ENCODE results near the gene ZSCAN21.

ZSCAN21 gene

DNA sequence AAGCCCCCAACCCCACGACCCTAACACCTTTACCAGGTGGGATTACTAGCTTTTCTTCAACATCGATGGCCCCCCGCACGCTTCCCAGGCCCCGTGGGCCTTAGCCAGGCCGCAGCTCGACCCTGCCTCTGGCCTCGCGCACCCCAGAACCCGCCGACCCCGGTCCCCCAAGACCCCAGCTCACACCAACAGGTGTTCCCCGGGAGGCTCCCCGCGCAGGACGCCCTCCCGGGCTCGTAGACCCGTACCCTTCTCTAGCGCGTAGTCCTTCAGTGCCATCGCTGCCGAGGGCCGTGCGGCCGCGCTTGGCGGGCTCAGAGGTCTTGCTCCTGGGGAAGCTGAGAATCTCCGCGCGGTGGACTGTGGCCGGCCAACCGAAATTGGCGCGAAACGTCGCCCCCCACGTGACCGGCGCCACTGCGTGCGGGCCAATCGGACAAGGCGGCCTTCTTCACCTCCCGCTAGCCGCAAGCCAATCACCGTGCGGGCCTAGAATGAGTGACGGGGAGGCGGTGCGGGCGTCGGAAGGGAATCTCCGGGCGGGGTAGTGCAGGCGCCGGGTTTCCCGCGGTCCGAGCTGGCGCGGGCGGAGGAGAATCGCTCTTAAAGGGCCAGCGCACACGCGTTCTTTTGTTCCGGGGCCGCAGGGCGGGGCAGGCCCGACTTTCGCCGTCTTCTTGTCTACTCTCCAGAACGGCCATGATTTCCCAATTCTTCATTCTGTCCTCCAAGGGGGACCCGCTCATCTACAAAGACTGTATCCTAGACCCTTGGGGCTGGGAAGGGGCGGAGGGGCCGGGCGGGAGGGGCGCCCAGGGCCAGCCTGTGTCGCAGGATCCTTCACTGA is 51.7 kb downstream of the ZSCAN21 start, which contains the start of the genes AP4M1 and MCM7:
TSS of gene AP4M1 (plus strand) at position 628 of the 847 bp plus-strand sequence. CDS start at position 700, 72 bp downstream.
TSS of gene MCM7 (minus strand) at position 382 of the 847 bp plus-strand sequence. CDS start at position 279, 103 bp downstream.
- DNase-seq: peak; percentile 94 to 97

DNA sequence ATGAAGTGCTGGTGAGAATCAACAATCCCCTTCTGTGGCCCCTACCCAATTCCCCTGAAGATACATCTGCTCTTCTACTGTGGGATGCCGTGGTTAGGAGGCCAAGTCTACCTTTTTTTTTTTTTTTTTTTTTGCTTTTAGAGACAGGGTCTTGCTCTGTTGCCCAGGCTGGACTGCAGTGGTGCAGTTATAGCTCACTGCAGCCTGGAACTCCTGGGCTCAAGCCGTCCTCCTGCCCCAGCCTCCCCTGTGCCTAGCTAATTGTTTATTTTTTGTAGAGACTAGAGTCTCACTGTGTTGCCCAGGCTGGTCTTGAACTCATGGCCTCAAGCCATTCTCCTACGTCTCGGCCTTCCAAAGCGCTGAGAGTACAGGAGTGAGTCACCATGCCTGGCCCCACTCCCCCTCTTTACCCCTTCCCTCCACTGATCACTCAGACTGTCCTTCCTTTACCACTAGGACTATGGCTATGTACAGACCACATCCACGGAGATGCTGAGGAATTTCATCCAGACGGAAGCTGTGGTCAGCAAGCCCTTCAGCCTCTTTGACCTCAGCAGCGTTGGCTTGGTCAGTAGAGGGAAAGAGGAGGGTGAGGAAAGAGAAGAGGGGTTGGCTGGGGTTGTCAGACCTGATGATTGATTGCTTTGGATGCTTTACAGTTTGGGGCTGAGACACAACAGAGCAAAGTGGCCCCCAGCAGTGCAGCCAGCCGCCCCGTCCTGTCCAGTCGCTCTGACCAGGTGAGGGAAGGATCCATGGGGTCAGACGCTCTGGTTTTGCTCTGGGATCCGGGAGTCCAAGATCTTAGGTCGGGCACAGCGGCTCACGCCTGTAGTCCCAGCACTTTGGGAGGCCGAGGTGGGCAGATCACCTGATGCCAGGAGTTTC is 53.6 kb downstream of the ZSCAN21 start:
- DNase-seq: no peak

DNA sequence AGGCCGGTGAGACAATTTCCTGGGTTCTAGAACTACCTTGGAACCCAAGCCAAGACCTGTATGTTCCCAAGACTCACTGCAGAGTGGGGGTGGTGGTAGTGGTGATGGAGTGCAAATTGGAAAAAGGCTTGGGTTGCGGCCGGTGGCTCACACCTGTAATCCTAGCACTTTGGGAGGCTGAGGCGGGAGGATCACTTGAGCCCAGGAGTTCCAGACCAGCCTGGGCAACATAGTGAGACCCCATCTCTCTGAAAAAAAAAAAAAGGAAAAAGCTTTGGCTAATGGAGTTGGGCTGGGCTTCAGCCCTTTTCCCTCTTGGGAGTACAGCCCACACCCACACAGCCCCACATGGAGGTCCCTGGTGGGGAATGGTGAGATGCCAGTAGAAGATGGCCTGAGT is 56.0 kb downstream of the ZSCAN21 start:
- no peak for DNase-seq

DNA sequence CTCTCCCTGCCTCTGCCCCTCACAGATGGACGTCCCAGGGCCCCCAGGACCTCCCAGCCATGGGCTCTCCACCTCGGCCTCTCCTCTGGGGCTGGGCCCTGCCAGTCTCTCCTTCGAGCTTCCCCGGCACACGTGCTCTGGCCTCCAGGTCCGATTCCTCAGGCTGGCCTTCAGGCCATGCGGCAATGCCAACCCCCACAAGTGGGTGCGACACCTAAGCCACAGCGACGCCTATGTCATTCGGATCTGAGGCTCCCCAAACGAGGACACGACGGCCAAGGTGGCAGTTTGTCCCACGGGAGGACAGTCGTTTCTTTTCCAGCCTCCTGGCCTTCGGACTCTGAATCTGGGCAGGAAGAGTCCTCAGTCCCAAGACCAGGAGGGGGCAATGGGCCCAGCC is 57.1 kb downstream of the ZSCAN21 start:
- no peak for DNase-seq

DNA sequence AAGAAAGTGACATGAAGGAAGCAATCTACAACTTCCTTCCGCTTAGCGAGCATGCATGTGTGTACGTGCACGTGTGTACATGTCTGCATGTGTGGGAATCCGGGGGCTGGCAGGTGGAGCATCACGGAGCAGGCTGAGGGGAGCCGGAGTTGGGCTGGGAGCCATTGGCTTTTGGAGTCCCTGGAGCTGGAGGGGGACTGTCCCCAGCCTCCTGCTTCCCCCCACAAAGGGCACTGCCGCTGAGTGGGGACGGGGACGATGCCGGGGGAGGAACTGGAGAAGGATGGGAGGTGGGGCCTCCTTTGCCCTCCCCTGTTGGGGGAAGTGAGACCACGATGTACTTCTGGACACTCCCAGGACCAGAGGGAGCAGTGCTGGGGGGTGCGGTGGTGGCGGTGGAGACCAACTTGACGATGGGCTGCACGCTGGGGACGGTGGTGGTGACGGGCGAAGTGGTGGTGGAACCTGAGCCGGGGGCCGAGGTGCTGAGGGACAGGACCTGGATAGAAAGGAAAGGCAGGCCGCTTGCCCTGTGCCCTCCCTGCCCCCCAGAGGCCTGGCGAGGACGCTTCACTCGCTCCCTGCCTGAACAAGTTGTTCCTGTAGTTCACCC is 57.7 kb downstream of the ZSCAN21 start:
- DNase-seq: no peak

DNA sequence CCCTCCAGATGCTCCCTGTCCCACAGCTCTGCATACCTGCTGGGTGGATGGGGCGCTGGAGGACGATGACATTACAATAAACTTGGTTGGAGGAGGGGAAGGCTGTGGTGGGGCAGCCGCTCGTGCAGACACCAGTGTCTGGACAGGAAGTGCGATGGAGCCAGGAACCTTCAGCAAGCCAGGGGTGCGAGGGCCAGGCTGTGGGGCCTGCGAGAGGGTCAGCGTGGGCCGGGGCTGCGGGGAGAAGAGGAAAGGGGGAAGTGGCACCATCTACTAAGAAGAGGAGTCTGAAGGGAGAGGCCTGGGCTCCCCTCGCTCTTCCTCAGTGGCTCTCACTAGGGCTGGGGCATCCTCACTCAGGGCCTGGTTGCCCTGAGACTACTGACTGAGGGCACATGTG is 58.3 kb downstream of the ZSCAN21 start:
- DNase-seq: no peak

DNA sequence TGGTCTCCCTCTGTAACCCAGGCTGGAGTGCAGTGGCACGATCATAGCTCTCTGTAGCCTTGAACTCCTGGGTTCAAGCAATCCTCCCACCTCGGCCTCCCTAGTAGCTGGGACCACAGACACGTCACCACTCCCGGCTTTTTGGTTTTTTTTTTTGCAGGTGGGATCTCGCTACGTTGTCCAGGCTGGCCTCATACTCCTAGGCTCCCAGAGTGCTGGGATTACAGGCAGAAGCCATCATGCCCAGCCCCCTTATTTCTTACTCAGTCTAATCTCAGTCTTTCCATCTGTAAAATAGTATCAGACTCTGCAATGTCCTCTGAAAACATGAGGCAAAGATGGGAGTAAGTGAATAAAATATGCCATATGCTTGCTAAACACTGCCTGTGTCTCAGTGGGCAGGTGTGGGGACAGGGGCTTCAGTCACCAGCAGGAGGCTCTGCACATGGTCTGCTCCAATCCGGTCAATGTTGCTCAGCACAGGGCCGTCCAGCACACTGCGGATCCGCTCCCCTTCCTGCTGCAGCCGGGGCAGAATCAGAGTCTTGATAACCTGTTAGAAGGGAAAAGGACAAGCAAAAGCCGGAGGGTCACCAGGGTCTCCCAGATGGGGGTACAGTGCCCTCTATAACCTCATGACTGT is 60.1 kb downstream of the ZSCAN21 start:
- no peak for DNase-seq

DNA sequence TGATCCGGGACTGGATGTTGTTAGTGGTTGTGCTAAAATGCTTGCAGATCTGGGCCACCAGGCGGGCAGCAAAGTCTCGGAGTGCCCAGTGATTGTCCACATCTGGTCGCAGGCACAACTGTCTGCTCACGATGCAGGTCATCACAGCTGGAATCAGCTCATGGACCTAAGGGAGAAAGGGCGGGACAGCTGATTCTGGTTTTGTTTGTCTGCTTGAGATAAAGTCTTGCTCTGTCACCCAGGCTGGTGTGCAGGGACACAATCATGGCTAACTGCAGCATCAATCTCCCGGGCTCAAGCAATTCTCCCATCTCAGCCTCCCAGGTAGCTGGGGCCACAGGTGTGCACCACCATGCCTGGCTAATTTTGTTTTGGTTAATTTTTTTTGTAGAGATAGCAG is 61.6 kb downstream of the ZSCAN21 start:
- no peak for DNase-seq

DNA sequence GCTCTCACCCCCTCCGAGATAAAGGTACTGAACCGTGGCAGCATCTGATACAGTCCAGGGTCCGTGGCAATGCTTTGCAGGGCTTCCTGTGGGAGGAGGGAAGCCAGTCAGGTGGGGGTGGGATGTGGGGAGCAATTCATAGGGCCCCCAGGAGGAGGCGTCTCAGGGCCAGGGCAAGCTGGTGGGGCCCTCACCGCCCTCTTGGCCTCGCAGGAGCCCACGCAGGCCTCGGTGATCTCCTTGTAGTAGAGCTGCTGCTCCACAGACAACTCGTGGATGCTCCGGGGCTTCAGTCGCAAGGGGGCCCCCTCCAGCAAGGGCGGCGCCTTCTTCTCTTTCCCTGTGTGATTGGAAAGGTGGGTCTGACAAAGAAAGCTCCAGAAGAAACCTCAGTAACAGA is 62.3 kb downstream of the ZSCAN21 start:
- no peak for DNase-seq

Measured in AML-193 (cell line).